ENCODE measurements around the gene DLGAP1. TPM values are rescaled to one million over a fixed set of nuclear protein-coding genes. Genes with fewer than 3 reads are reported as not detected.

Gene DLGAP1
- total RNA-seq, 1 experiment from 2014 or later, result 23.0 TPM

DNA sequence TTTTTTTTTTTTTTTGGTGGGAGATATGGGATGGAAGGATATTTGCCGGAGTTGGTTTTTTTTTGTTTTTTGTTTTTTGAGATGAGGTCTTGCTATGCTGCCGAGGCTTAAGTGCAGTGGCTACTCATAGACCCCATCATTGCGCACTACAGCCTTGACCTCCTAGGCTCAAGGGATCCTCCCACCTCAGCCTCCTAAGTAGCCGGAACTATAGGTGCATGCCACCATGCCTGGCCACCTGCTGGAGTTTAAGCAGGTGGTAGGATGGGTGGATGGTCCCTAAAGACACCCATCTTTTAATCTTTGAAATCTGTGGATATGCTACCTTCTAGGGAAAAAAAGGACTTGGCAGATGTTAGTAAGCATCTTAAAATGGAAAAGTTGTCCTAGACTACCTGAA is 835.4 kb downstream of the DLGAP1 start (continued):
- TF ChIP-seq CREM (CRISPR knock-in tag; IDR thresholded peaks at IDR 0.05), result no peak

DNA sequence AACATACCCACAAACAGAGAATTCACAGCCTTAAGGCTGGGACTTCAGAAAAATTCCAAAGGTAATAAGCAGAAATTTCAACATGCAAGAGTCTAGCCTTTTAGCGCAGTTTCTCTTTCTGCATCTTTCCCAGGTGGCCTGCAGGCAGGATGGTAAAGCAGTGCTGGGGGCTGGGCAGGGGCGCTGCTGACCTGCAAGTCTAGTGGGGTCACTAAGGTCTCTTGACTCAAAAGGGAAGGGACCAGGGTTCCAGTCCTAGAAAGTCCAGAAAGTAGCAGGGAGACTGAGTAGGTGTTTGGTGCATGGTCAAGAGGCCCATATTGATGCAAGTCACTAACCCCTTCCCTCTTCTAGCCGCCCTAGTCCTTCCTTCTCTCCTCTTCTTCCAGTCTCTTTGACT is 835.9 kb downstream of the DLGAP1 start:
- TF ChIP-seq, protein P1, sequence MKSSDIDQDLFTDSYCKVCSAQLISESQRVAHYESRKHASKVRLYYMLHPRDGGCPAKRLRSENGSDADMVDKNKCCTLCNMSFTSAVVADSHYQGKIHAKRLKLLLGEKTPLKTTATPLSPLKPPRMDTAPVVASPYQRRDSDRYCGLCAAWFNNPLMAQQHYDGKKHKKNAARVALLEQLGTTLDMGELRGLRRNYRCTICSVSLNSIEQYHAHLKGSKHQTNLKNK (CRISPR knock-in tag; IDR thresholded peaks at IDR 0.05), result no peak
- TF ChIP-seq CREM (CRISPR knock-in tag; IDR thresholded peaks at IDR 0.05) (no peak), CREB1 (CRISPR knock-in tag; IDR thresholded peaks at IDR 0.05) (no peak), ZNF219 (CRISPR knock-in tag; IDR thresholded peaks at IDR 0.05; ENCODE audit: borderline replicate concordance) (no peak)
- TF ChIP-seq, protein P2, sequence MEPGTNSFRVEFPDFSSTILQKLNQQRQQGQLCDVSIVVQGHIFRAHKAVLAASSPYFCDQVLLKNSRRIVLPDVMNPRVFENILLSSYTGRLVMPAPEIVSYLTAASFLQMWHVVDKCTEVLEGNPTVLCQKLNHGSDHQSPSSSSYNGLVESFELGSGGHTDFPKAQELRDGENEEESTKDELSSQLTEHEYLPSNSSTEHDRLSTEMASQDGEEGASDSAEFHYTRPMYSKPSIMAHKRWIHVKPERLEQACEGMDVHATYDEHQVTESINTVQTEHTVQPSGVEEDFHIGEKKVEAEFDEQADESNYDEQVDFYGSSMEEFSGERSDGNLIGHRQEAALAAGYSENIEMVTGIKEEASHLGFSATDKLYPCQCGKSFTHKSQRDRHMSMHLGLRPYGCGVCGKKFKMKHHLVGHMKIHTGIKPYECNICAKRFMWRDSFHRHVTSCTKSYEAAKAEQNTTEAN (CRISPR knock-in tag; IDR thresholded peaks at IDR 0.05), result no peak
- H3K36me3 Mint-ChIP-seq, result no peaks in the 10 kb centered on the region
- peaks cover 40% of the 10 kb centered on the region for H3K4me1 Mint-ChIP-seq
- no peak overlapping the region for H3K27ac Mint-ChIP-seq
- ChIA-PET POLR2A (no interaction called here), CTCF (no interaction called here)
- DNase-seq (ENCODE audit: low spot score), result no peak
- ATAC-seq, result no peak
- H3K9me3 Mint-ChIP-seq, result no peaks in the 10 kb centered on the region
- no peaks in the 10 kb centered on the region for H3K27me3 Mint-ChIP-seq (ENCODE audit: low read depth)
- no peak overlapping the region for H3K4me3 Mint-ChIP-seq

DNA sequence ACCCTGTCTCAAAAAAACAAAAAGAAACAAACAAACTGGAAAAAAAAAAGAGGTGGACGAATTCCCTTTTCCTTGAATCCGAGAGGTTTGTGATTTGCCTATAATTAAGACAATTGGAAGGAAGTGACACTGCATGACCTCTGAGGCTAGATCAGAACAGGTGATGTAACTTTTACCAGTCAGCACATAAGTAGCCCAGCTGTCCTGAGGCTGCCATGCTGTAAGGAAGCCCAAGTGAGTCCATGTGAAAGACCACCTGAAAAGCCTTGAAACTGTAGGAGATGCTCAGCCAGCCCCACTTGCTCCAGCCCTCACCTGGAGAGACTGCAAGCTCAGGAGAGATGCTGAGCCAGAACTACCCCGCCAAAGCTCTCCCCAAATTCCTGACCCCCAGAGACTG is 838.4 kb downstream of the DLGAP1 start:
- TF ChIP-seq CREB1 (CRISPR knock-in tag; IDR thresholded peaks at IDR 0.05), result no peak
- TF ChIP-seq GRHL2 (CRISPR knock-in tag; IDR thresholded peaks at IDR 0.05; ENCODE audit: insufficient replicate concordance, severe bottlenecking), result no peak
- TF ChIP-seq ETV6 (CRISPR knock-in tag; IDR thresholded peaks at IDR 0.05), result no peak
- TF ChIP-seq NR3C1 (CRISPR knock-in tag; conservative IDR thresholded peaks at IDR 0.05; ENCODE audit: low read depth), result no peak
- TF ChIP-seq RELA (CRISPR knock-in tag; IDR thresholded peaks at IDR 0.05; ENCODE audit: borderline replicate concordance), result no peak
- TF ChIP-seq, protein P3, sequence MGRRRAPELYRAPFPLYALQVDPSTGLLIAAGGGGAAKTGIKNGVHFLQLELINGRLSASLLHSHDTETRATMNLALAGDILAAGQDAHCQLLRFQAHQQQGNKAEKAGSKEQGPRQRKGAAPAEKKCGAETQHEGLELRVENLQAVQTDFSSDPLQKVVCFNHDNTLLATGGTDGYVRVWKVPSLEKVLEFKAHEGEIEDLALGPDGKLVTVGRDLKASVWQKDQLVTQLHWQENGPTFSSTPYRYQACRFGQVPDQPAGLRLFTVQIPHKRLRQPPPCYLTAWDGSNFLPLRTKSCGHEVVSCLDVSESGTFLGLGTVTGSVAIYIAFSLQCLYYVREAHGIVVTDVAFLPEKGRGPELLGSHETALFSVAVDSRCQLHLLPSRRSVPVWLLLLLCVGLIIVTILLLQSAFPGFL (CRISPR knock-in tag; IDR thresholded peaks at IDR 0.05; ENCODE audit: borderline replicate concordance), result no peak
- TF ChIP-seq, protein P4, sequence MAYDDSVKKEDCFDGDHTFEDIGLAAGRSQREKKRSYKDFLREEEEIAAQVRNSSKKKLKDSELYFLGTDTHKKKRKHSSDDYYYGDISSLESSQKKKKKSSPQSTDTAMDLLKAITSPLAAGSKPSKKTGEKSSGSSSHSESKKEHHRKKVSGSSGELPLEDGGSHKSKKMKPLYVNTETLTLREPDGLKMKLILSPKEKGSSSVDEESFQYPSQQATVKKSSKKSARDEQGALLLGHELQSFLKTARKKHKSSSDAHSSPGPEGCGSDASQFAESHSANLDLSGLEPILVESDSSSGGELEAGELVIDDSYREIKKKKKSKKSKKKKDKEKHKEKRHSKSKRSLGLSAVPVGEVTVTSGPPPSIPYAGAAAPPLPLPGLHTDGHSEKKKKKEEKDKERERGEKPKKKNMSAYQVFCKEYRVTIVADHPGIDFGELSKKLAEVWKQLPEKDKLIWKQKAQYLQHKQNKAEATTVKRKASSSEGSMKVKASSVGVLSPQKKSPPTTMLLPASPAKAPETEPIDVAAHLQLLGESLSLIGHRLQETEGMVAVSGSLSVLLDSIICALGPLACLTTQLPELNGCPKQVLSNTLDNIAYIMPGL (CRISPR knock-in tag; IDR thresholded peaks at IDR 0.05), result no peak
- TF ChIP-seq, protein P5, sequence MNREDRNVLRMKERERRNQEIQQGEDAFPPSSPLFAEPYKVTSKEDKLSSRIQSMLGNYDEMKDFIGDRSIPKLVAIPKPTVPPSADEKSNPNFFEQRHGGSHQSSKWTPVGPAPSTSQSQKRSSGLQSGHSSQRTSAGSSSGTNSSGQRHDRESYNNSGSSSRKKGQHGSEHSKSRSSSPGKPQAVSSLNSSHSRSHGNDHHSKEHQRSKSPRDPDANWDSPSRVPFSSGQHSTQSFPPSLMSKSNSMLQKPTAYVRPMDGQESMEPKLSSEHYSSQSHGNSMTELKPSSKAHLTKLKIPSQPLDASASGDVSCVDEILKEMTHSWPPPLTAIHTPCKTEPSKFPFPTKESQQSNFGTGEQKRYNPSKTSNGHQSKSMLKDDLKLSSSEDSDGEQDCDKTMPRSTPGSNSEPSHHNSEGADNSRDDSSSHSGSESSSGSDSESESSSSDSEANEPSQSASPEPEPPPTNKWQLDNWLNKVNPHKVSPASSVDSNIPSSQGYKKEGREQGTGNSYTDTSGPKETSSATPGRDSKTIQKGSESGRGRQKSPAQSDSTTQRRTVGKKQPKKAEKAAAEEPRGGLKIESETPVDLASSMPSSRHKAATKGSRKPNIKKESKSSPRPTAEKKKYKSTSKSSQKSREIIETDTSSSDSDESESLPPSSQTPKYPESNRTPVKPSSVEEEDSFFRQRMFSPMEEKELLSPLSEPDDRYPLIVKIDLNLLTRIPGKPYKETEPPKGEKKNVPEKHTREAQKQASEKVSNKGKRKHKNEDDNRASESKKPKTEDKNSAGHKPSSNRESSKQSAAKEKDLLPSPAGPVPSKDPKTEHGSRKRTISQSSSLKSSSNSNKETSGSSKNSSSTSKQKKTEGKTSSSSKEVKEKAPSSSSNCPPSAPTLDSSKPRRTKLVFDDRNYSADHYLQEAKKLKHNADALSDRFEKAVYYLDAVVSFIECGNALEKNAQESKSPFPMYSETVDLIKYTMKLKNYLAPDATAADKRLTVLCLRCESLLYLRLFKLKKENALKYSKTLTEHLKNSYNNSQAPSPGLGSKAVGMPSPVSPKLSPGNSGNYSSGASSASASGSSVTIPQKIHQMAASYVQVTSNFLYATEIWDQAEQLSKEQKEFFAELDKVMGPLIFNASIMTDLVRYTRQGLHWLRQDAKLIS (CRISPR knock-in tag; IDR thresholded peaks at IDR 0.05; ENCODE audit: borderline replicate concordance), result no peak
- no peak for TF ChIP-seq IRF2 (CRISPR knock-in tag; IDR thresholded peaks at IDR 0.05; ENCODE audit: borderline replicate concordance, low read depth)
- TF ChIP-seq FOXJ3 (CRISPR knock-in tag; IDR thresholded peaks at IDR 0.05; ENCODE audit: borderline replicate concordance), result no peak
- no peak for TF ChIP-seq NR1H2 (CRISPR knock-in tag; IDR thresholded peaks at IDR 0.05)
- no peak for TF ChIP-seq ZNF219 (CRISPR knock-in tag; IDR thresholded peaks at IDR 0.05; ENCODE audit: borderline replicate concordance)
- TF ChIP-seq SMAD4 (CRISPR knock-in tag; IDR thresholded peaks at IDR 0.05), result no peak
- TF ChIP-seq, protein P6, sequence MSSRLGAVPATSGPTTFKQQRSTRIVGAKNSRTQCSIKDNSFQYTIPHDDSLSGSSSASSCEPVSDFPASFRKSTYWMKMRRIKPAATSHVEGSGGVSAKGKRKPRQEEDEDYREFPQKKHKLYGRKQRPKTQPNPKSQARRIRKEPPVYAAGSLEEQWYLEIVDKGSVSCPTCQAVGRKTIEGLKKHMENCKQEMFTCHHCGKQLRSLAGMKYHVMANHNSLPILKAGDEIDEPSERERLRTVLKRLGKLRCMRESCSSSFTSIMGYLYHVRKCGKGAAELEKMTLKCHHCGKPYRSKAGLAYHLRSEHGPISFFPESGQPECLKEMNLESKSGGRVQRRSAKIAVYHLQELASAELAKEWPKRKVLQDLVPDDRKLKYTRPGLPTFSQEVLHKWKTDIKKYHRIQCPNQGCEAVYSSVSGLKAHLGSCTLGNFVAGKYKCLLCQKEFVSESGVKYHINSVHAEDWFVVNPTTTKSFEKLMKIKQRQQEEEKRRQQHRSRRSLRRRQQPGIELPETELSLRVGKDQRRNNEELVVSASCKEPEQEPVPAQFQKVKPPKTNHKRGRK (CRISPR knock-in tag; IDR thresholded peaks at IDR 0.05; ENCODE audit: borderline replicate concordance), result no peak
- no peak for TF ChIP-seq NR2C2 (CRISPR knock-in tag; IDR thresholded peaks at IDR 0.05)
- TF ChIP-seq, protein P7, sequence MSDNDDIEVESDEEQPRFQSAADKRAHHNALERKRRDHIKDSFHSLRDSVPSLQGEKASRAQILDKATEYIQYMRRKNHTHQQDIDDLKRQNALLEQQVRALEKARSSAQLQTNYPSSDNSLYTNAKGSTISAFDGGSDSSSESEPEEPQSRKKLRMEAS (CRISPR knock-in tag; IDR thresholded peaks at IDR 0.05), result no peak
- no peak for TF ChIP-seq ZNF263 (CRISPR knock-in tag; IDR thresholded peaks at IDR 0.05; ENCODE audit: low read depth)
- H3K36me3 Mint-ChIP-seq, result no peaks in the 10 kb centered on the region
- peaks cover 33% of the 10 kb centered on the region for H3K4me1 Mint-ChIP-seq
- ATAC-seq, result no peak
- H3K4me3 Mint-ChIP-seq, result no peak overlapping the region
- H3K9me3 Mint-ChIP-seq, result no peaks in the 10 kb centered on the region
- ChIA-PET POLR2A (no interaction called here), CTCF (interaction anchor here (0.7 to 1.9 kb wide), 3 partner anchors 22 to 668 kb away, joined by 3 to 6 read pairs (median 4); no protein-coding TSS in a partner anchor)
- H3K27ac Mint-ChIP-seq, result no peak overlapping the region
- H3K27me3 Mint-ChIP-seq (ENCODE audit: low read depth), result no peaks in the 10 kb centered on the region
- no peak for DNase-seq (ENCODE audit: low spot score)

Data from WTC11 (cell line).